Choroid plexus epithelial cell (primary cell): ENCODE results near the gene GABRB1.

Experiments
- DNase-seq: peaks from one replicate; pipeline ENCODE4 v3.0.0-alpha.2; 2010; ENCODE audit warnings: low read depth
- H3K4me3 ChIP-seq: 2 replicates; pipeline ENCODE4 v1.5.1; 2011; ENCODE audit warnings: low read depth, mild to moderate bottlenecking, control low read depth, low read length, moderate library complexity
- TF ChIP-seq, protein P1 (sequence below): conservative IDR thresholded peaks from 2 replicates; pipeline ENCODE4 v1.5.1; 2011; ENCODE audit warnings: low read depth, mild to moderate bottlenecking, control low read depth, inconsistent platforms, low read length, moderate library complexity

Gene GABRB1

DNA sequence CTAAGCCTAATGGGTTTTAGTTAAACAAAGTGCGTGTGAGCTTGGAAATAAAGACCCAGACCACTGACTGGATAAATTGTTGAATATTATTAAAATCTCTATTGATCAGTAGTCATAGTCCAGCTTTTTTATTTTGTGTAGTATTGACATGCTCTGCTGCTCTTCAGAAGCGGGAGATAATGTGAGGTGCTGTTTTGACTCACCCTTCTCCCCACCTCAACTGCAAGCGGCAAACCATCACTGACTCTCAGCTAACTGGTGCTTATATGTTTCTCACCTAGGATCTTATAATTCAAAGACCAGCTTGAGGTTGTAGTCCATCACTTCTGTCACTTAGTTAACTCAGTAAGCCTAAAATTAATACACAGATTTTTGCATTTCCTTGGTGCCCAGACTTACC lies 359.9 kb downstream of the GABRB1 start:
- DNase-seq, result no peak
- TF ChIP-seq, protein P1, sequence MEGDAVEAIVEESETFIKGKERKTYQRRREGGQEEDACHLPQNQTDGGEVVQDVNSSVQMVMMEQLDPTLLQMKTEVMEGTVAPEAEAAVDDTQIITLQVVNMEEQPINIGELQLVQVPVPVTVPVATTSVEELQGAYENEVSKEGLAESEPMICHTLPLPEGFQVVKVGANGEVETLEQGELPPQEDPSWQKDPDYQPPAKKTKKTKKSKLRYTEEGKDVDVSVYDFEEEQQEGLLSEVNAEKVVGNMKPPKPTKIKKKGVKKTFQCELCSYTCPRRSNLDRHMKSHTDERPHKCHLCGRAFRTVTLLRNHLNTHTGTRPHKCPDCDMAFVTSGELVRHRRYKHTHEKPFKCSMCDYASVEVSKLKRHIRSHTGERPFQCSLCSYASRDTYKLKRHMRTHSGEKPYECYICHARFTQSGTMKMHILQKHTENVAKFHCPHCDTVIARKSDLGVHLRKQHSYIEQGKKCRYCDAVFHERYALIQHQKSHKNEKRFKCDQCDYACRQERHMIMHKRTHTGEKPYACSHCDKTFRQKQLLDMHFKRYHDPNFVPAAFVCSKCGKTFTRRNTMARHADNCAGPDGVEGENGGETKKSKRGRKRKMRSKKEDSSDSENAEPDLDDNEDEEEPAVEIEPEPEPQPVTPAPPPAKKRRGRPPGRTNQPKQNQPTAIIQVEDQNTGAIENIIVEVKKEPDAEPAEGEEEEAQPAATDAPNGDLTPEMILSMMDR, result no peak
- H3K4me3 ChIP-seq, result no peak overlapping the region

DNA sequence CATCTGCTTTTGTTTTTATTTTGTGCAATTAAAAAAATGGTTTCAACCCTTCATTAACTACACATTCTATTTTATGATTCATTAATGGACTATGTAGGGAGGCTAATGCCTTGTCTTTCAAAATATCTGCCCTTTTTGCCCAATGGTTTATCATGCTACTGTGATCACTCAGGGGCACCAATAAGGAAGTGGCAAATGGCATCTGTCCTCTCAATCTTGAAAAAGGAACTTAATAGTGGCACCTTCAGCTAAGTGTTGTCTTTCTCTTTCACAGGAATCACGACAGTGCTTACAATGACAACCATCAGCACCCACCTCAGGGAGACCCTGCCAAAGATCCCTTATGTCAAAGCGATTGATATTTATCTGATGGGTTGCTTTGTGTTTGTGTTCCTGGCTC lies 375.0 kb downstream of the GABRB1 start:
- DNase-seq, result no peak
- no peak overlapping the region for H3K4me3 ChIP-seq
- TF ChIP-seq, protein P1, result no peak

GRCh38 chr4:47410271-47410670 lies 378.9 kb downstream of the GABRB1 start:
- H3K4me3 ChIP-seq, result no peak overlapping the region
- TF ChIP-seq, protein P1, result no peak
- DNase-seq, result peak; percentile 34

- no peak overlapping the region for H3K4me3 ChIP-seq
- DNase-seq, result no peak
- TF ChIP-seq, protein P1, result no peak
These were observed 382.2 kb downstream of the GABRB1 start for GRCh38 chr4:47413521-47413920.

- DNase-seq, result no peak
- TF ChIP-seq, protein P1, result no peak
- H3K4me3 ChIP-seq, result no peak overlapping the region
These were observed 384.4 kb downstream of the GABRB1 start for GRCh38 chr4:47415719-47416118.

- no peak overlapping the region for H3K4me3 ChIP-seq
- TF ChIP-seq, protein P1, result no peak
- peak; percentile 14 for DNase-seq
These were observed 386.8 kb downstream of the GABRB1 start for GRCh38 chr4:47418147-47418546.

GRCh38 chr4:47419296-47419695 lies 387.9 kb downstream of the GABRB1 start:
- DNase-seq, result no peak
- H3K4me3 ChIP-seq, result no peak overlapping the region
- TF ChIP-seq, protein P1, result no peak
